Epithelial cell of proximal tubule (primary cell): ENCODE data around the gene RAB11FIP2. TPM values are rescaled to one million over a fixed set of nuclear protein-coding genes. Genes with fewer than 3 reads are reported as not detected.

Experiments
- DNase-seq: peaks from one replicate; pipeline ENCODE4 v3.0.0-alpha.2; 2011; ENCODE audit warnings: low read depth
- H3K4me3 ChIP-seq: 2 replicates; pipeline ENCODE4 v1.5.1; 2011; ENCODE audit warnings: low read depth, mild to moderate bottlenecking, low read length
- total RNA-seq: library from RNA; depleted of rRNA; stranded (reverse); fragments of >200 nt; gene quantifications from 2 replicates; pipeline ENCODE4 v1.2.3, GENCODE V29; 2015
- TF ChIP-seq, protein P1 (sequence below): conservative IDR thresholded peaks from 2 replicates; pipeline ENCODE4 v1.5.1; 2012; ENCODE audit warnings: low read depth, mild to moderate bottlenecking, low read length

The RAB11FIP2 gene
- total RNA-seq, 1 donor from 2014 or later, result 6.1 TPM

GRCh38 chr10:117972168-117972837 lies 74.4 kb downstream of the RAB11FIP2 start:
- no peak for DNase-seq
- TF ChIP-seq, protein P1, sequence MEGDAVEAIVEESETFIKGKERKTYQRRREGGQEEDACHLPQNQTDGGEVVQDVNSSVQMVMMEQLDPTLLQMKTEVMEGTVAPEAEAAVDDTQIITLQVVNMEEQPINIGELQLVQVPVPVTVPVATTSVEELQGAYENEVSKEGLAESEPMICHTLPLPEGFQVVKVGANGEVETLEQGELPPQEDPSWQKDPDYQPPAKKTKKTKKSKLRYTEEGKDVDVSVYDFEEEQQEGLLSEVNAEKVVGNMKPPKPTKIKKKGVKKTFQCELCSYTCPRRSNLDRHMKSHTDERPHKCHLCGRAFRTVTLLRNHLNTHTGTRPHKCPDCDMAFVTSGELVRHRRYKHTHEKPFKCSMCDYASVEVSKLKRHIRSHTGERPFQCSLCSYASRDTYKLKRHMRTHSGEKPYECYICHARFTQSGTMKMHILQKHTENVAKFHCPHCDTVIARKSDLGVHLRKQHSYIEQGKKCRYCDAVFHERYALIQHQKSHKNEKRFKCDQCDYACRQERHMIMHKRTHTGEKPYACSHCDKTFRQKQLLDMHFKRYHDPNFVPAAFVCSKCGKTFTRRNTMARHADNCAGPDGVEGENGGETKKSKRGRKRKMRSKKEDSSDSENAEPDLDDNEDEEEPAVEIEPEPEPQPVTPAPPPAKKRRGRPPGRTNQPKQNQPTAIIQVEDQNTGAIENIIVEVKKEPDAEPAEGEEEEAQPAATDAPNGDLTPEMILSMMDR, result no peak
- no peak overlapping the region for H3K4me3 ChIP-seq

DNA sequence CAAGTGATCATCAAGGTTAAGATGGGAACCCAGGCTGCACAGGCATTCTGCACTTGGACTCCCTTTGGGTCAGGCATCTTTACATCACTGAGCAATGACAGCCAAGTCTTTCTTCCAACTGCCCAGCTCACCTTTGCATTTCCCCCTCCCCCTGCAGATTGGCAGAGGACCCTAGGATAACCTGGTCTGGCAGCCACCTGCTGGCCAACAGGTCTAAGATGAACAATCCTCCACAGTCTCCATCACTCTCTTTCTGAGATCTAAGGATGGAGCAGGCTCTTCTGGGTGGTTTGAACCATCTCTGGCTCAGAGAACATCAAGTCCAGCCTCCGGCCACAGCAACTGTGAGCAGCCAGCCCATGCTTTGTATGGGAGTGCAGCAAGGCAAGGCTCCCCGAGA lies 75.8 kb downstream of the RAB11FIP2 start:
- TF ChIP-seq, protein P1, result no peak
- H3K4me3 ChIP-seq, result no peak overlapping the region
- no peak for DNase-seq

DNA sequence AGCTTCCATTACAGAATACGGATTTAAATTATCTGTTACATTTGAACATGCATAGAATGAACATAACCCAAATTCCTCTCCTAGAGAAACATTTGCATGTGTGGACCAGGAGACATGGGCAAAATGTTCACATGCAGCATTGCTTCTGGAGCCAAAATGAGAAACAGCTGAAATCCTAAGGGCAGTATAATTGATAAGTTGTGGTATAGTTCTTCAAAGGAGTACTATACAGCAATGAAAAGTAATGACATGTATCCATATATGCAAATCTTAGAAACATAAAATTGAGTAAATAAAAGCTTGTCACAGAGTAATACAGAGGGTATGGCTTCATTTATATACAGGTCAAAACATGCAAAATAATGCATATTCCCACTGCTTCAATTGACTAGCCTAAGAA lies 77.1 kb downstream of the RAB11FIP2 start:
- no peak overlapping the region for H3K4me3 ChIP-seq
- TF ChIP-seq, protein P1, result no peak
- DNase-seq, result no peak

DNA sequence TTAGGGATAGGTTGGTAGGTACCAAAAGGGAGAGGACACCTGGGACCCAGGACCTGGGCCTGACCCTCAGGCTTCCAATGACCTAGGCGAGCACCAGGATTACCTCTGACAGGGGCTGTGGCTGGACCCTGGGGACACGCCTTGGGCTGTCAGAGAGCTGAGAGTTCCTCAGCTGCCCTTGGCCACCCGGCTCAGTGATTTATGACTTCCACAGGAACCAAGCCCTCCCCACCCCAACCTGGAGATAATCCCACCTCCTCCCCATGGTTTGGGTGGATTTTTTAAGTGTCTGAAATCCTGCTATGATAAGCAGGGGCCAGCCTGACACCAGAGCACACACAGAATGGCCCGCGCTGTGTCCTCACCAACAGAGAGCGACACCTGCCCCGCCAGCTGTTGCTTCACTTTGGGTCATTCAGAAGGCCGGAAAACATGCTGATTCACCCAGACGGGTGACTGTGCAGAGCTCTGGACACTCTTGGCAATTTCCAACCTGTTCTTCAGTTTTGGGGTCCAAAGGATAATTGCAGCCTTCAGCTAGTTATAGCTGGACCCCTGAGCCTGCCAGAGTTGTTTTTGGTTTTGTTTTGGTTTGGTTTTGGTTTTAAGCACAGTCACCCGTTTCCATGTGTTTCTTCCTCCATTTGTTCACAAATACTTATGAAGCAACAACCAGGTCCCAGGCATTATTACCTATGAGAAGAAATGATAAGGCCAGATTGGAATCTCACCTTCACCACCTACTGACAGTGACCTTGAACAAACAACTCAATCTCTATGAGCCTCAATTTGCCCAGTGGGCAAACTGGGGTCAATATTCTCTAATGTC lies 78.2 kb downstream of the RAB11FIP2 start:
- no peak for DNase-seq
- TF ChIP-seq, protein P1, result no peak
- H3K4me3 ChIP-seq, result no peak overlapping the region

DNA sequence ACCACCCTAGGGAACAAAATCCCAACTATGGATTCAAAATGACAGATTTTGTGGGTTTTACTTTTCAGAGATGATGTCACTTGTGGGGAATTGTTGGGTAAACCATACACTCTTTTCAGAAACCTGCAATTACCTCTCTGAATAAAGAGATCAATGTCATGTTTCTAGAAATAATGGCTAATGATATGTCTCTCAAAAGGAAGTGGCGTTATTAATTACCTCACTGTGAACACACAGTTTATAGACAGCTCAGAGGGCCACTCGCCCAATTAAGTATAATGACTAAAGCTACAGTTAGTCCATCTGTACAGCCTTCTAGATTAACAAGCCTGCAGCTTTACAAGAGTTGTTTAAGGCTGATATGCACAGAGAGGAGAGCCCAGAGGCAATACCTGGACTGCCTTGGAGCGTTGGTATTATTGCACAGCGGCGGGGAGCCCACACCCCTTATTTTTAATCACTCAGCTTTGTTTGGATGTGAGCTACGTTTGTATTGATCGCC lies 79.5 kb downstream of the RAB11FIP2 start:
- no peak overlapping the region for H3K4me3 ChIP-seq
- TF ChIP-seq, protein P1, result no peak
- no peak for DNase-seq

- TF ChIP-seq, protein P1, result no peak
- H3K4me3 ChIP-seq, result no peak overlapping the region
- no peak for DNase-seq
Measured at GRCh38 chr10:117965984-117966383, 80.8 kb downstream of the RAB11FIP2 start.
